Upper lobe of left lung (tissue), 6 donors: ENCODE results near the gene SIL1. TPM values are rescaled to one million over a fixed set of nuclear protein-coding genes. Genes with fewer than 3 reads are reported as not detected.

ENCODE experiments used
- ATAC-seq, 2 donors: fragments of 200-7000 bp; cut with Tn5 transposase; one replicate each; pipeline ENCODE4 v1.9.1; 2022; ENCODE audit warnings: mild to moderate bottlenecking in 2 of 2, moderate library complexity in 2 of 2; ENCODE audit not compliant: low FRiP score in 2 of 2
- DNase-seq, 2 donors: peaks; one replicate each; pipeline ENCODE4 v3.0.0-alpha.2; 2019 to 2020
- H3K27ac ChIP-seq, 4 donors: fragments of 200-600 bp; sonication (generic); one replicate each; pipeline ENCODE4 v1.5.1; 2016 to 2019
- H3K27me3 ChIP-seq, 4 donors: fragments of 200-600 bp; sonication (generic); one replicate each; pipeline ENCODE4 v1.5.1; 2017 to 2019
- H3K36me3 ChIP-seq, 4 donors: fragments of 200-600 bp; sonication (generic); one replicate each; pipeline ENCODE4 v1.5.1; 2016 to 2019
- H3K4me1 ChIP-seq, 4 donors: fragments of 200-600 bp; sonication (generic); one replicate each; pipeline ENCODE4 v1.5.1; 2018 to 2019
- H3K4me3 ChIP-seq, 4 donors: fragments of 200-600 bp; sonication (generic); one replicate each; pipeline ENCODE4 v1.5.1; 2017 to 2019; ENCODE audit warnings: mild to moderate bottlenecking in 2 of 4, moderate library complexity in 1 of 4
- H3K9me3 ChIP-seq, 4 donors: fragments of 200-600 bp; sonication (generic); one replicate each; pipeline ENCODE4 v1.5.1; 2018 to 2019
- CTCF ChIP-seq, 6 experiments: fragments of 450-650 bp in 4 of 6; fragments of 200-600 bp in 2 of 6; sonication (generic) in 2 of 6; IDR thresholded peaks; one replicate each; pipeline ENCODE4 v1.5.1; 2016 to 2019; ENCODE audit warnings: antibody characterized with exemption in 6 of 6
- EP300 ChIP-seq, 4 donors: sonication (generic); formaldehyde crosslinking; IDR thresholded peaks; one replicate each; pipeline ENCODE4 v1.5.1; 2017; ENCODE audit warnings: antibody characterized with exemption in 4 of 4, control low read depth in 2 of 4
- POLR2A ChIP-seq, 4 donors: fragments of 450-650 bp; IDR thresholded peaks; one replicate each; pipeline ENCODE4 v1.5.1; 2016 to 2017; ENCODE audit warnings: antibody characterized with exemption in 4 of 4, mild to moderate bottlenecking in 2 of 4
- POLR2AphosphoS5 ChIP-seq, 2 donors: sonication (generic); formaldehyde crosslinking; IDR thresholded peaks; one replicate each; pipeline ENCODE4 v1.5.1; 2017; ENCODE audit warnings: antibody characterized with exemption in 2 of 2
- WGBS, 2 donors: methylation state at CpG; one replicate each; pipeline ENCODE4 v1.1.5; 2017 to 2018; 5-methylcytosine and 5-hydroxymethylcytosine counted together
- total RNA-seq, 6 donors: library from RNA; depleted of rRNA in 4 of 6; stranded (reverse); fragments of >200 nt in 4 of 6; gene quantifications; one replicate each; pipeline versions ENCODE4 v1.1.0 to v1.2.1, GENCODE V29; 2016 to 2021
- donor health status: DM: no; HTN: no; CAD: no; lungs with moderate emphysema.
- donor health status: DM: no; HTN: yes; CAD: no; lungs with severe emphysema.

Gene SIL1
- total RNA-seq, 6 donors from 2014 or later: 30.2 to 83.8 (median 51.2) TPM

- Histone ChIP-seq H3K9me3 (no peaks in the 10 kb centered on the region), H3K4me1 (no peaks in the 10 kb centered on the region), H3K27me3 (no peaks in the 10 kb centered on the region), H3K4me3 (no peak overlapping the region), H3K36me3 (no peaks in the 10 kb centered on the region), H3K27ac (no peak overlapping the region)
- TF ChIP-seq CTCF (IDR thresholded peaks at IDR 0.05) (no peak), POLR2A (IDR thresholded peaks at IDR 0.05) (no peak), POLR2AphosphoS5 (IDR thresholded peaks at IDR 0.05) (no peak), EP300 (IDR thresholded peaks at IDR 0.05) (no peak)
- no peak for DNase-seq
- 23 to 38% methylated on average over 1 of the region's 1 CpG for WGBS, 2 donors
- no peak for ATAC-seq
Observed at GRCh38 chr5:139088024-139088423, 110.1 kb downstream of the SIL1 start.

- no peak overlapping the region for H3K27ac ChIP-seq
- no peak for TF ChIP-seq EP300 (IDR thresholded peaks at IDR 0.05)
- no peak for TF ChIP-seq POLR2AphosphoS5 (IDR thresholded peaks at IDR 0.05)
- no peak for TF ChIP-seq CTCF (IDR thresholded peaks at IDR 0.05)
- TF ChIP-seq POLR2A (IDR thresholded peaks at IDR 0.05): no peak
- ATAC-seq: no peak
- H3K36me3 ChIP-seq: no peaks in the 10 kb centered on the region
- no peak for DNase-seq
- 83 to 91% methylated on average over 1 to 2 of the region's 2 CpGs for WGBS, 2 donors
- peaks cover 0 to 4% (median 2%) of the 10 kb centered on the region in 4 donors for H3K4me1 ChIP-seq
- no peak overlapping the region for H3K4me3 ChIP-seq
- H3K9me3 ChIP-seq: no peaks in the 10 kb centered on the region
- no peaks in the 10 kb centered on the region for H3K27me3 ChIP-seq
Observed at GRCh38 chr5:139082813-139083498, 115.2 kb downstream of the SIL1 start.

- Histone ChIP-seq H3K4me1 (peaks cover 4 to 10% (median 6%) of the 10 kb centered on the region in 4 donors), H3K4me3 (no peak overlapping the region), H3K27ac (no peak overlapping the region), H3K27me3 (no peaks in the 10 kb centered on the region), H3K36me3 (no peaks in the 10 kb centered on the region), H3K9me3 (no peaks in the 10 kb centered on the region)
- no peak for ATAC-seq
- WGBS, 2 donors: 79 to 83% methylated on average over 2 of the region's 2 CpGs
- no peak for DNase-seq
- TF ChIP-seq CTCF (IDR thresholded peaks at IDR 0.05) (no peak), EP300 (IDR thresholded peaks at IDR 0.05) (no peak), POLR2AphosphoS5 (IDR thresholded peaks at IDR 0.05) (no peak), POLR2A (IDR thresholded peaks at IDR 0.05) (no peak)
Observed at GRCh38 chr5:139079991-139080610, 118.1 kb downstream of the SIL1 start.

- DNase-seq (no peak), ATAC-seq (no peak)
- Histone ChIP-seq H3K4me1 (peaks cover 4 to 13% (median 8%) of the 10 kb centered on the region in 4 donors), H3K27me3 (no peaks in the 10 kb centered on the region), H3K4me3 (no peak overlapping the region), H3K27ac (no peak overlapping the region), H3K36me3 (no peaks in the 10 kb centered on the region), H3K9me3 (no peaks in the 10 kb centered on the region)
- TF ChIP-seq CTCF (IDR thresholded peaks at IDR 0.05): no peak
- no peak for TF ChIP-seq EP300 (IDR thresholded peaks at IDR 0.05)
- TF ChIP-seq POLR2A (IDR thresholded peaks at IDR 0.05): no peak
- no peak for TF ChIP-seq POLR2AphosphoS5 (IDR thresholded peaks at IDR 0.05)
- 100% methylated on average over 1 of the region's 1 CpG for WGBS, 2 donors
Observed at GRCh38 chr5:139079225-139079990, 118.8 kb downstream of the SIL1 start.
